ENCODE data around the gene TNIK.

DNA sequence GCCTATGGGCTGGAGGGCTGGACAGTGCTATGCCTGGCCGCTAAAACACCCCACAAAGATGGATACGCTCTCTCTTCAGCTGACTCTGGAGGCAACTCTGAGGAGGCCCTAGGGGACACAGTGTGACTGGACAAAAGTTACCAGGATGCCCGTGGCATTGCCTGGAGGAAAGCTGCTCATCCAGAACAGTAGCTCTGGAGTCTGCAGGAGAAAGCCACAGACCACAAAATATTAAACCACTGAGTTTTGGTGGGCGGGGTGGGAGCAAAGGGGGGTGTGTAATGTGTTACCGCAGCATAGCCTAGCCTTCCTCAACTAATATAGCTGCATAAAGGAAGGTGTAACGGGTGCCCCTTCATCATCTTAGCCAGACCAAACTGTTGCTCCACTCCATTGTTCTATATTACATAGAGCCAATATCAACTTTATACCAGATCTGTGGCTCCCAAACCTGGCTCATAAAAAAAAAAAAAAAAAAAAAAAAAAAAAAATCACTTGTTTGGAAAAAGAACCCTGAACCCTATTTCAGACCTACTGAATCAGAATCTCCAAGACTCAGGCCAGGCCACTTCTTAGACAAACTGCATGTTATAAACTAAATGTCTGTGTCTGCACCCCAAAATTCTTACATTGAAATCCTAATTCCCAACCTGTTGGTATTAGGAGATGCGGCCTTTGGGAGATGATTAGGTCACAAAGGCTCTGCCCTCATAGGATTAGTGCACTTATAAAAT is 132.6 kb downstream of the TNIK start:
- TF ChIP-seq, protein P1, sequence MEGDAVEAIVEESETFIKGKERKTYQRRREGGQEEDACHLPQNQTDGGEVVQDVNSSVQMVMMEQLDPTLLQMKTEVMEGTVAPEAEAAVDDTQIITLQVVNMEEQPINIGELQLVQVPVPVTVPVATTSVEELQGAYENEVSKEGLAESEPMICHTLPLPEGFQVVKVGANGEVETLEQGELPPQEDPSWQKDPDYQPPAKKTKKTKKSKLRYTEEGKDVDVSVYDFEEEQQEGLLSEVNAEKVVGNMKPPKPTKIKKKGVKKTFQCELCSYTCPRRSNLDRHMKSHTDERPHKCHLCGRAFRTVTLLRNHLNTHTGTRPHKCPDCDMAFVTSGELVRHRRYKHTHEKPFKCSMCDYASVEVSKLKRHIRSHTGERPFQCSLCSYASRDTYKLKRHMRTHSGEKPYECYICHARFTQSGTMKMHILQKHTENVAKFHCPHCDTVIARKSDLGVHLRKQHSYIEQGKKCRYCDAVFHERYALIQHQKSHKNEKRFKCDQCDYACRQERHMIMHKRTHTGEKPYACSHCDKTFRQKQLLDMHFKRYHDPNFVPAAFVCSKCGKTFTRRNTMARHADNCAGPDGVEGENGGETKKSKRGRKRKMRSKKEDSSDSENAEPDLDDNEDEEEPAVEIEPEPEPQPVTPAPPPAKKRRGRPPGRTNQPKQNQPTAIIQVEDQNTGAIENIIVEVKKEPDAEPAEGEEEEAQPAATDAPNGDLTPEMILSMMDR (IDR thresholded peaks at IDR 0.05) = no peak
- TF ChIP-seq POLR2AphosphoS5 (IDR thresholded peaks at IDR 0.05) = no peak
- no peak for TF ChIP-seq POLR2A (IDR thresholded peaks at IDR 0.05)

Measured in prostate gland (tissue), 2 donors.